ENCODE data around the gene EML4.

- TF ChIP-seq, protein P1, sequence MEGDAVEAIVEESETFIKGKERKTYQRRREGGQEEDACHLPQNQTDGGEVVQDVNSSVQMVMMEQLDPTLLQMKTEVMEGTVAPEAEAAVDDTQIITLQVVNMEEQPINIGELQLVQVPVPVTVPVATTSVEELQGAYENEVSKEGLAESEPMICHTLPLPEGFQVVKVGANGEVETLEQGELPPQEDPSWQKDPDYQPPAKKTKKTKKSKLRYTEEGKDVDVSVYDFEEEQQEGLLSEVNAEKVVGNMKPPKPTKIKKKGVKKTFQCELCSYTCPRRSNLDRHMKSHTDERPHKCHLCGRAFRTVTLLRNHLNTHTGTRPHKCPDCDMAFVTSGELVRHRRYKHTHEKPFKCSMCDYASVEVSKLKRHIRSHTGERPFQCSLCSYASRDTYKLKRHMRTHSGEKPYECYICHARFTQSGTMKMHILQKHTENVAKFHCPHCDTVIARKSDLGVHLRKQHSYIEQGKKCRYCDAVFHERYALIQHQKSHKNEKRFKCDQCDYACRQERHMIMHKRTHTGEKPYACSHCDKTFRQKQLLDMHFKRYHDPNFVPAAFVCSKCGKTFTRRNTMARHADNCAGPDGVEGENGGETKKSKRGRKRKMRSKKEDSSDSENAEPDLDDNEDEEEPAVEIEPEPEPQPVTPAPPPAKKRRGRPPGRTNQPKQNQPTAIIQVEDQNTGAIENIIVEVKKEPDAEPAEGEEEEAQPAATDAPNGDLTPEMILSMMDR (CRISPR knock-in tag; IDR thresholded peaks at IDR 0.05) = peak; percentile 19; the same call in 1 of the 2 replicates
- TF ChIP-seq TCF12 (IDR thresholded peaks at IDR 0.05) = no peak
- TF ChIP-seq TCF12 (CRISPR knock-in tag; IDR thresholded peaks at IDR 0.05) = peak; percentile 69; the same call in 1 of the 2 replicates
- no peak for TF ChIP-seq ZNF446 (CRISPR knock-in tag; IDR thresholded peaks at IDR 0.05)
- no peak for TF ChIP-seq ZNF704 (CRISPR knock-in tag; IDR thresholded peaks at IDR 0.05; ENCODE audit: borderline replicate concordance)
- TF ChIP-seq HDAC2 (CRISPR knock-in tag; IDR thresholded peaks at IDR 0.05) = peak; percentile 100
- TF ChIP-seq, protein P2, sequence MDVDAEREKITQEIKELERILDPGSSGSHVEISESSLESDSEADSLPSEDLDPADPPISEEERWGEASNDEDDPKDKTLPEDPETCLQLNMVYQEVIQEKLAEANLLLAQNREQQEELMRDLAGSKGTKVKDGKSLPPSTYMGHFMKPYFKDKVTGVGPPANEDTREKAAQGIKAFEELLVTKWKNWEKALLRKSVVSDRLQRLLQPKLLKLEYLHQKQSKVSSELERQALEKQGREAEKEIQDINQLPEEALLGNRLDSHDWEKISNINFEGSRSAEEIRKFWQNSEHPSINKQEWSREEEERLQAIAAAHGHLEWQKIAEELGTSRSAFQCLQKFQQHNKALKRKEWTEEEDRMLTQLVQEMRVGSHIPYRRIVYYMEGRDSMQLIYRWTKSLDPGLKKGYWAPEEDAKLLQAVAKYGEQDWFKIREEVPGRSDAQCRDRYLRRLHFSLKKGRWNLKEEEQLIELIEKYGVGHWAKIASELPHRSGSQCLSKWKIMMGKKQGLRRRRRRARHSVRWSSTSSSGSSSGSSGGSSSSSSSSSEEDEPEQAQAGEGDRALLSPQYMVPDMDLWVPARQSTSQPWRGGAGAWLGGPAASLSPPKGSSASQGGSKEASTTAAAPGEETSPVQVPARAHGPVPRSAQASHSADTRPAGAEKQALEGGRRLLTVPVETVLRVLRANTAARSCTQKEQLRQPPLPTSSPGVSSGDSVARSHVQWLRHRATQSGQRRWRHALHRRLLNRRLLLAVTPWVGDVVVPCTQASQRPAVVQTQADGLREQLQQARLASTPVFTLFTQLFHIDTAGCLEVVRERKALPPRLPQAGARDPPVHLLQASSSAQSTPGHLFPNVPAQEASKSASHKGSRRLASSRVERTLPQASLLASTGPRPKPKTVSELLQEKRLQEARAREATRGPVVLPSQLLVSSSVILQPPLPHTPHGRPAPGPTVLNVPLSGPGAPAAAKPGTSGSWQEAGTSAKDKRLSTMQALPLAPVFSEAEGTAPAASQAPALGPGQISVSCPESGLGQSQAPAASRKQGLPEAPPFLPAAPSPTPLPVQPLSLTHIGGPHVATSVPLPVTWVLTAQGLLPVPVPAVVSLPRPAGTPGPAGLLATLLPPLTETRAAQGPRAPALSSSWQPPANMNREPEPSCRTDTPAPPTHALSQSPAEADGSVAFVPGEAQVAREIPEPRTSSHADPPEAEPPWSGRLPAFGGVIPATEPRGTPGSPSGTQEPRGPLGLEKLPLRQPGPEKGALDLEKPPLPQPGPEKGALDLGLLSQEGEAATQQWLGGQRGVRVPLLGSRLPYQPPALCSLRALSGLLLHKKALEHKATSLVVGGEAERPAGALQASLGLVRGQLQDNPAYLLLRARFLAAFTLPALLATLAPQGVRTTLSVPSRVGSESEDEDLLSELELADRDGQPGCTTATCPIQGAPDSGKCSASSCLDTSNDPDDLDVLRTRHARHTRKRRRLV (CRISPR knock-in tag; IDR thresholded peaks at IDR 0.05) = peak; percentile 85; the same call in 1 of the 2 replicates
- peak; percentile 99 for TF ChIP-seq ERF (CRISPR knock-in tag; IDR thresholded peaks at IDR 0.05)
- TF ChIP-seq KAT7 (CRISPR knock-in tag; IDR thresholded peaks at IDR 0.05; ENCODE audit: borderline replicate concordance) = peak; percentile 55; the same call in 1 of the 2 replicates
- TF ChIP-seq, protein P3, sequence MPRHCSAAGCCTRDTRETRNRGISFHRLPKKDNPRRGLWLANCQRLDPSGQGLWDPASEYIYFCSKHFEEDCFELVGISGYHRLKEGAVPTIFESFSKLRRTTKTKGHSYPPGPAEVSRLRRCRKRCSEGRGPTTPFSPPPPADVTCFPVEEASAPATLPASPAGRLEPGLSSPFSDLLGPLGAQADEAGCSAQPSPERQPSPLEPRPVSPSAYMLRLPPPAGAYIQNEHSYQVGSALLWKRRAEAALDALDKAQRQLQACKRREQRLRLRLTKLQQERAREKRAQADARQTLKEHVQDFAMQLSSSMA (CRISPR knock-in tag; IDR thresholded peaks at IDR 0.05) = peak; percentile 87
- TF ChIP-seq SAFB2 (CRISPR knock-in tag; IDR thresholded peaks at IDR 0.05; ENCODE audit: borderline replicate concordance, low read depth) = peak; percentile 76; the same call in 1 of the 2 replicates
- no peak for TF ChIP-seq SP2 (CRISPR knock-in tag; IDR thresholded peaks at IDR 0.05)
- peak; percentile 89 for TF ChIP-seq POLR2AphosphoS5 (IDR thresholded peaks at IDR 0.05; ENCODE audit: low read depth, low read length)
- no peak for TF ChIP-seq EZH2 (conservative IDR thresholded peaks at IDR 0.05; ENCODE audit: low read depth, low read length)
Measured at GRCh38 chr2:42132966-42133641, 36.0 kb upstream of the EML4 start.

Measured in HepG2 (cell line).